HCT116 (cell line): ENCODE data around the gene DNM3. TPM values are rescaled to one million over a fixed set of nuclear protein-coding genes. Genes with fewer than 3 reads are reported as not detected.

Experiments used
- ATAC-seq: fragments of 200-7000 bp; cut with Tn5 transposase; 2 replicates; pipeline ENCODE4 v1.9.1; 2020; ENCODE audit warnings: mild to moderate bottlenecking, moderate library complexity
- BruUV-seq: library from RNA; stranded (reverse); fragments of 400-500 nt; replicated peaks from 2 replicates; lab custom pipeline; 2021; lab: Mats Ljungman, UMichigan
- CTCF ChIA-PET: fragments of 300-600 bp; sonication (Branson Sonifier 250); formaldehyde crosslinking; loops from one replicate; lab custom pipeline; 2021; ENCODE audit warnings: antibody characterized with exemption; lab: Charles Lee
- POLR2A ChIA-PET: fragments of 300-600, 350-600 bp; sonication (Branson Sonifier 250); formaldehyde crosslinking; loops from one replicate; lab custom pipeline; 2021; ENCODE audit warnings: antibody characterized with exemption; lab: Charles Lee
- RAD21 ChIA-PET, 2 experiments: fragments of 300-600 bp; sonication (Branson Sonifier 250); formaldehyde crosslinking; loops; one replicate each; lab custom pipeline; 2023; ENCODE audit warnings: low total read pairs in 2 of 2; ENCODE audit not compliant: uncharacterized antibody in 2 of 2, unreplicated experiment in 2 of 2, low non-redundant PET in 1 of 2; lab: Charles Lee
- DNase-seq: peaks from one replicate; pipeline ENCODE4 v3.0.0-alpha.2; 2010; ENCODE audit warnings: low read depth, low spot score
- H2AFZ ChIP-seq: fragments of 200-600 bp; shearing (Covaris generic), sonication (generic); 2 replicates; pipeline ENCODE4 v1.6.1; 2017; ENCODE audit warnings: low read depth, mixed run types, mixed read lengths, antibody characterized with exemption, low read length; ENCODE audit not compliant: poor library complexity, severe bottlenecking
- H3K27ac ChIP-seq: 2 replicates; pipeline ENCODE4 v1.5.1; 2012; ENCODE audit warnings: low read depth, low read length
- H3K27me3 ChIP-seq: fragments of 200-600 bp; sonication (generic); 2 replicates; pipeline ENCODE4 v1.6.1; 2016; ENCODE audit warnings: mixed run types, low read length, mixed read lengths; ENCODE audit not compliant: insufficient read depth
- H3K36me3 ChIP-seq, 2 experiments: fragments of 200-500 bp in 1 of 2; fragments of 200-600 bp in 1 of 2; sonication (Bioruptor generic) in 1 of 2; sonication (generic) in 1 of 2; 2 replicates each; pipeline versions ENCODE4 v1.5.1 to v1.6.1; 2014 to 2016; ENCODE audit warnings: low read length in 2 of 2, inconsistent platforms in 1 of 2, mixed read lengths in 1 of 2, mixed run types in 1 of 2; ENCODE audit not compliant: insufficient read depth in 2 of 2, control insufficient read depth in 1 of 2
- H3K4me1 ChIP-seq, 2 experiments: fragments of 200-600 bp in 1 of 2; sonication (generic) in 1 of 2; 2 replicates each; pipeline versions ENCODE4 v1.5.1 to v1.6.1; 2012 to 2017; ENCODE audit warnings: low read length in 2 of 2, inconsistent platforms in 1 of 2, mild to moderate bottlenecking in 1 of 2, mixed read lengths in 1 of 2, mixed run types in 1 of 2, moderate library complexity in 1 of 2; ENCODE audit not compliant: insufficient read depth in 2 of 2, control insufficient read depth in 1 of 2
- H3K4me2 ChIP-seq: fragments of 200-600 bp; sonication (generic); 2 replicates; pipeline ENCODE4 v1.6.1; 2017; ENCODE audit warnings: mixed run types, low read length, mixed read lengths
- H3K4me3 ChIP-seq, 2 experiments: fragments of 200-600 bp in 1 of 2; sonication (generic) in 1 of 2; replicated peaks in 1 of 2; 2 replicates each; pipeline ENCODE4 v1.5.1; 2011 to 2016; ENCODE audit warnings: low read length in 2 of 2, control low read depth in 1 of 2, low read depth in 1 of 2, mild to moderate bottlenecking in 1 of 2, mixed read lengths in 1 of 2, mixed run types in 1 of 2
- H3K79me2 ChIP-seq: fragments of 200-600 bp; sonication (generic); 2 replicates; pipeline ENCODE4 v1.6.1; 2017; ENCODE audit warnings: mild to moderate bottlenecking, mixed run types, low read length, moderate library complexity, mixed read lengths; ENCODE audit not compliant: insufficient read depth
- H3K9ac ChIP-seq: fragments of 200-600 bp; sonication (generic); 2 replicates; pipeline ENCODE4 v1.6.1; 2016; ENCODE audit warnings: low read length, mixed read lengths
- H3K9me2 ChIP-seq: fragments of 200-600 bp; sonication (generic), shearing (Covaris generic); 2 replicates; pipeline ENCODE4 v1.6.1; 2017; ENCODE audit warnings: mixed run types, mild to moderate bottlenecking, moderate library complexity; ENCODE audit not compliant: insufficient read depth
- H3K9me3 ChIP-seq, 2 experiments: fragments of 200-500 bp in 1 of 2; fragments of 200-600 bp in 1 of 2; sonication (Bioruptor generic) in 1 of 2; sonication (generic) in 1 of 2; 2 replicates each; pipeline ENCODE4 v1.6.1; 2014 to 2017; ENCODE audit warnings: low read length in 2 of 2, mixed read lengths in 2 of 2, inconsistent platforms in 1 of 2, low read depth in 1 of 2, mild to moderate bottlenecking in 1 of 2, mixed run types in 1 of 2, moderate library complexity in 1 of 2; ENCODE audit not compliant: control insufficient read depth in 1 of 2, insufficient read depth in 1 of 2
- H4K20me1 ChIP-seq: fragments of 200-600 bp; sonication (generic), shearing (Covaris generic); 2 replicates; pipeline ENCODE4 v1.6.1; 2017; ENCODE audit warnings: mixed run types, mild to moderate bottlenecking, moderate library complexity; ENCODE audit not compliant: insufficient read depth
- ATF3 ChIP-seq: IDR thresholded peaks from 2 replicates; pipeline ENCODE4 v1.6.1; 2012
- CTCF ChIP-seq, 3 experiments: fragments of 200-600 bp in 1 of 3; sonication (generic) in 1 of 3; IDR thresholded peaks in 2 of 3; conservative IDR thresholded peaks in 1 of 3; 2 replicates each; pipeline ENCODE4 v1.5.1; 2012 to 2017; ENCODE audit warnings: low read depth in 2 of 3, low read length in 2 of 3, antibody characterized with exemption in 1 of 3, borderline replicate concordance in 1 of 3, control low read depth in 1 of 3, mild to moderate bottlenecking in 1 of 3, mixed read lengths in 1 of 3, mixed run types in 1 of 3, moderate library complexity in 1 of 3; ENCODE audit not compliant: insufficient read depth in 1 of 3
- EGR1 ChIP-seq: IDR thresholded peaks from 2 replicates; pipeline ENCODE4 v1.6.1; 2012; ENCODE audit warnings: low read depth
- EZH2 ChIP-seq: fragments of 200-600 bp; sonication (generic); IDR thresholded peaks from 2 replicates; pipeline ENCODE4 v1.6.1; 2017; ENCODE audit warnings: antibody characterized with exemption, mixed run types
- EZH2phosphoT487 ChIP-seq: fragments of 200-600 bp; IDR thresholded peaks from 2 replicates; pipeline ENCODE4 v1.6.1; 2018; ENCODE audit warnings: antibody characterized with exemption, borderline replicate concordance
- JUND ChIP-seq: IDR thresholded peaks from 2 replicates; pipeline ENCODE4 v1.6.1; 2012
- POLR2AphosphoS5 ChIP-seq: IDR thresholded peaks from 2 replicates; pipeline ENCODE4 v1.6.1; 2011; ENCODE audit warnings: mild to moderate bottlenecking, low read depth, low read length, moderate library complexity
- REST ChIP-seq: IDR thresholded peaks from 2 replicates; pipeline ENCODE4 v1.6.1; 2012; ENCODE audit warnings: low read depth
- SP1 ChIP-seq: IDR thresholded peaks from 2 replicates; pipeline ENCODE4 v1.6.1; 2012; ENCODE audit warnings: low read depth
- YY1 ChIP-seq: IDR thresholded peaks from 2 replicates; pipeline ENCODE4 v1.6.1; 2011; ENCODE audit warnings: low read length, low read depth, moderate library complexity, mild to moderate bottlenecking; ENCODE audit not compliant: insufficient replicate concordance; ENCODE audit errors: extremely low read depth
- intact Hi-C: fragments of 100-400 bp; cut with micrococcal nuclease; formaldehyde crosslinking; loops from 2 replicates; pipeline ENCODE4 v1.10.0; 2022
- total RNA-seq: library from RNA; stranded (reverse); gene quantifications from one replicate; pipeline ENCODE4 v1.2.1, GENCODE V29; 2021; ENCODE audit not compliant: unreplicated experiment

Gene DNM3
- total RNA-seq, 1 experiment from 2014 or later, result 3.1 TPM

- POLR2A ChIA-PET, result no interaction called here
- no peaks in the 10 kb centered on the region for H3K4me1 ChIP-seq
- H3K27me3 ChIP-seq, result no peaks in the 10 kb centered on the region
- no TSS peak for BruUV-seq
- no peak for DNase-seq
- H3K27ac ChIP-seq, result no peak overlapping the region
- H3K4me2 ChIP-seq, result no peak overlapping the region
- RAD21 ChIA-PET, result no interaction called here
- CTCF ChIA-PET, result no interaction called here
- no peaks in the 10 kb centered on the region for H3K36me3 ChIP-seq
- H3K9ac ChIP-seq, result no peak overlapping the region
- no peaks in the 10 kb centered on the region for H4K20me1 ChIP-seq
- no peaks in the 10 kb centered on the region for H3K79me2 ChIP-seq
- intact Hi-C loops, result no loop called here
- TF ChIP-seq POLR2AphosphoS5, result no peak
- TF ChIP-seq EZH2phosphoT487, result no peak
- TF ChIP-seq SP1, result no peak
- TF ChIP-seq ATF3, result no peak
- no peak for TF ChIP-seq EGR1
- no peak for TF ChIP-seq EZH2
- TF ChIP-seq JUND, result no peak
- no peak for TF ChIP-seq CTCF (IDR thresholded peaks at IDR 0.05 in 2 of 3, conservative IDR thresholded peaks at IDR 0.05 in 1 of 3; ENCODE audit: borderline replicate concordance in 1 of 3, insufficient read depth in 1 of 3, low read depth in 2 of 3, low read length in 2 of 3)
- no peak for TF ChIP-seq YY1
- TF ChIP-seq REST, result no peak
- TF ChIP-seq, all 23 proteins: peak for 0
- H3K4me3 ChIP-seq, result no peak overlapping the region
- no peaks in the 10 kb centered on the region for H3K9me2 ChIP-seq
- ATAC-seq, result no peak
- H3K9me3 ChIP-seq, result no peaks in the 10 kb centered on the region
- H2AFZ ChIP-seq, result no peak overlapping the region
Observed at GRCh38 chr1:171939740-171940139, 98.4 kb downstream of the DNM3 start.
